ENCODE results near the gene ADORA2A. TPM values are rescaled to one million over a fixed set of nuclear protein-coding genes. Genes with fewer than 3 reads are reported as not detected.

ADORA2A gene
- total and polyA plus RNA-seq, 10 of the 15 experiments (the other 5 are each of a cell fraction or from before 2014, with no cell fraction given) = 0.69 to 31.2 (median 18.3) TPM

DNA sequence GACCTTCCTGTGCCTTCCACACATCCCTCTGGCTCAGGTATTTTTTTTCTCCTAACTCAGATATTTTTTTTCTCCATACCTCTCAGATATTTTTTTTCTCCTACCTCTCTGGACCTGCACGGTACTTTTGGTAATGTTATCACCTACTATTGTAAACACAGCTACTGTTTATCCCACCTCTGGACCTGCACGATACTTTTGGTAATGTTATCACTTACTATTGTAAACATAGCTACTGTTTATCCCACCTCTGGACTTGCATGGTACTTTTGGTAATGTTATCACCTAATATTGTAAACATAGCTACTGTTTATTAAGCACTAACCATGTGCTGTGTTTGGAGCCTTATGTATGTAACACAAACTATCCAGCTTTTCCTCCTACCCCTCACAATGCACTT lies 55.6 kb downstream of the ADORA2A start:
- no peak overlapping the region for H2AFZ ChIP-seq (ENCODE audit: control insufficient read depth, low read depth, low read length)

More for the DNA sequence above, 55.6 kb downstream of the ADORA2A start:
- ChIA-PET SMC1A (ENCODE audit: uncharacterized antibody, unreplicated experiment) (interaction anchor here (0.8 to 1.8 kb wide), 6 partner anchors 9 to 25 kb away, joined by 3 to 5 read pairs (median 4); no protein-coding TSS in a partner anchor), POLR2A (no interaction called here), CTCF (interaction anchor here (0.7 to 2.3 kb wide), 8 partner anchors 16 to 159 kb away, joined by 3 to 7 read pairs (median 5); no protein-coding TSS in a partner anchor), RAD21 (ENCODE audit: unreplicated experiment) (interaction anchor here (0.9 to 1.6 kb wide), 4 partner anchors 19 to 57 kb away, joined by 3 to 5 read pairs (median 4); no protein-coding TSS in a partner anchor)
- H3K4me3 ChIP-seq = no peak overlapping the region
- WGBS (ENCODE audit: insufficient coverage, insufficient replicate concordance, low lambda C conversion rate, missing lambda C conversion rate) = 88% methylated on average over 2 of the region's 2 CpGs
- TF ChIP-seq SMAD1 (IDR thresholded peaks at IDR 0.05; ENCODE audit: low read depth, partially characterized antibody) (no peak), SMARCA5 (IDR thresholded peaks at IDR 0.05) (no peak), HDAC2 (IDR thresholded peaks at IDR 0.05) (no peak), FOXK2 (IDR thresholded peaks at IDR 0.05) (no peak), NRF1 (conservative IDR thresholded peaks at IDR 0.05; ENCODE audit: low read depth, low read length) (no peak)
- TF ChIP-seq, protein P1, sequence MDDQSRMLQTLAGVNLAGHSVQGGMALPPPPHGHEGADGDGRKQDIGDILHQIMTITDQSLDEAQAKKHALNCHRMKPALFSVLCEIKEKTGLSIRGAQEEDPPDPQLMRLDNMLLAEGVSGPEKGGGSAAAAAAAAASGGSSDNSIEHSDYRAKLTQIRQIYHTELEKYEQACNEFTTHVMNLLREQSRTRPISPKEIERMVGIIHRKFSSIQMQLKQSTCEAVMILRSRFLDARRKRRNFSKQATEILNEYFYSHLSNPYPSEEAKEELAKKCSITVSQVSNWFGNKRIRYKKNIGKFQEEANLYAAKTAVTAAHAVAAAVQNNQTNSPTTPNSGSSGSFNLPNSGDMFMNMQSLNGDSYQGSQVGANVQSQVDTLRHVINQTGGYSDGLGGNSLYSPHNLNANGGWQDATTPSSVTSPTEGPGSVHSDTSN (IDR thresholded peaks at IDR 0.05; ENCODE audit: insufficient replicate concordance, low read depth, low read length) = no peak
- TF ChIP-seq, protein P2, sequence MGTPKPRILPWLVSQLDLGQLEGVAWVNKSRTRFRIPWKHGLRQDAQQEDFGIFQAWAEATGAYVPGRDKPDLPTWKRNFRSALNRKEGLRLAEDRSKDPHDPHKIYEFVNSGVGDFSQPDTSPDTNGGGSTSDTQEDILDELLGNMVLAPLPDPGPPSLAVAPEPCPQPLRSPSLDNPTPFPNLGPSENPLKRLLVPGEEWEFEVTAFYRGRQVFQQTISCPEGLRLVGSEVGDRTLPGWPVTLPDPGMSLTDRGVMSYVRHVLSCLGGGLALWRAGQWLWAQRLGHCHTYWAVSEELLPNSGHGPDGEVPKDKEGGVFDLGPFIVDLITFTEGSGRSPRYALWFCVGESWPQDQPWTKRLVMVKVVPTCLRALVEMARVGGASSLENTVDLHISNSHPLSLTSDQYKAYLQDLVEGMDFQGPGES (IDR thresholded peaks at IDR 0.05) = no peak
- no TSS peak for BruUV-seq (replicated peaks)
- H3K9ac ChIP-seq (ENCODE audit: control insufficient read depth, insufficient read depth, low read length) = no peak overlapping the region
- H3K27me3 ChIP-seq (replicated peaks in 1 of 2; ENCODE audit: control insufficient read depth in 2 of 2, insufficient read depth in 2 of 2, low read length in 1 of 2) = no peaks in the 10 kb centered on the region
- H3K36me3 ChIP-seq (ENCODE audit: control insufficient read depth in 2 of 2, insufficient read depth in 2 of 2, low read length in 1 of 2) = no peaks in the 10 kb centered on the region
- H3K27ac ChIP-seq (ENCODE audit: control insufficient read depth, insufficient read depth) = no peak overlapping the region
- intact Hi-C loops (cut with micrococcal nuclease; ENCODE audit: unreplicated experiment) (no loop called here), in situ Hi-C loops (cut with MboI) (no loop called here)
- no peaks in the 10 kb centered on the region for H3K9me3 ChIP-seq (replicated peaks; ENCODE audit: control insufficient read depth, insufficient read depth, low read length)
- no peak for DNase-seq (ENCODE audit: low read depth, low spot score)
- no peaks in the 10 kb centered on the region for H3K4me1 ChIP-seq (ENCODE audit: control insufficient read depth, insufficient read depth, low read length)
- H3K79me2 ChIP-seq (ENCODE audit: control insufficient read depth, insufficient read depth, low read length) = no peaks in the 10 kb centered on the region
- FAIRE-seq = no peak
- H4K20me1 ChIP-seq (ENCODE audit: control insufficient read depth, insufficient read depth) = no peaks in the 10 kb centered on the region
- no peak overlapping the region for H3K4me2 ChIP-seq (ENCODE audit: control insufficient read depth, insufficient read depth)
- no peak for ATAC-seq
